Endodermal cell (in vitro differentiated cells): Measurements from ENCODE around the gene PTPRQ. TPM values are rescaled to one million over a fixed set of nuclear protein-coding genes. Genes with fewer than 3 reads are reported as not detected.

Experiments
- DNase-seq: peaks from one replicate; pipeline ENCODE4 v3.0.0-alpha.2; 2017
- H3K27ac ChIP-seq: 2 replicates; pipeline ENCODE4 v1.5.1; 2013; ENCODE audit warnings: mild to moderate bottlenecking, low read depth, low read length, moderate library complexity
- H3K27me3 ChIP-seq: 2 replicates; pipeline ENCODE4 v1.6.1; 2013; ENCODE audit warnings: mild to moderate bottlenecking, low read length, moderate library complexity; ENCODE audit not compliant: insufficient read depth, control insufficient read depth, poor library complexity, severe bottlenecking
- H3K36me3 ChIP-seq: 2 replicates; pipeline ENCODE4 v1.7.0; 2013; ENCODE audit warnings: mild to moderate bottlenecking, low read length, moderate library complexity; ENCODE audit not compliant: control insufficient read depth, insufficient read depth
- H3K4me1 ChIP-seq: one replicate; pipeline ENCODE4 v1.7.0; 2013; ENCODE audit warnings: low read length; ENCODE audit not compliant: control insufficient read depth, insufficient read depth
- H3K4me3 ChIP-seq: 2 replicates; pipeline ENCODE4 v1.5.1; 2013; ENCODE audit warnings: mild to moderate bottlenecking, low read length, moderate library complexity
- H3K9ac ChIP-seq: 2 replicates; pipeline ENCODE4 v1.6.1; 2013; ENCODE audit warnings: mild to moderate bottlenecking, low read length, moderate library complexity; ENCODE audit not compliant: poor library complexity, severe bottlenecking; ENCODE audit errors: extremely low read depth
- H3K9me3 ChIP-seq: 2 replicates; pipeline ENCODE4 v1.6.1; 2013; ENCODE audit warnings: mild to moderate bottlenecking, low read length, moderate library complexity; ENCODE audit not compliant: control insufficient read depth
- H3K27ac Mint-ChIP-seq: 2 replicates; pipeline ENCODE4 v1.8.0; 2020; ENCODE audit warnings: mixed read lengths
- H3K27me3 Mint-ChIP-seq: 2 replicates; pipeline ENCODE4 v1.8.0; 2021; ENCODE audit warnings: mild to moderate bottlenecking, mixed read lengths; ENCODE audit not compliant: insufficient read depth
- H3K36me3 Mint-ChIP-seq: 2 replicates; pipeline ENCODE4 v1.8.0; 2020; ENCODE audit warnings: low read depth, mixed read lengths
- H3K4me1 Mint-ChIP-seq: 2 replicates; pipeline ENCODE4 v1.8.0; 2020; ENCODE audit warnings: mixed read lengths
- H3K4me3 Mint-ChIP-seq: 2 replicates; pipeline ENCODE4 v1.8.0; 2020; ENCODE audit warnings: mild to moderate bottlenecking, moderate library complexity, mixed read lengths
- H3K9me3 Mint-ChIP-seq: 2 replicates; pipeline ENCODE4 v1.8.0; 2020; ENCODE audit warnings: mild to moderate bottlenecking, mixed read lengths
- WGBS, 2 experiments: methylation state at CpG; one replicate each; pipeline versions ENCODE4 v1.1.5 to v1.1.7; 2013; ENCODE audit warnings: missing lambda C conversion rate in 2 of 2, mixed read lengths in 1 of 2; ENCODE audit not compliant: insufficient coverage in 1 of 2, insufficient read length in 1 of 2; 5-methylcytosine and 5-hydroxymethylcytosine counted together
- total RNA-seq, 2 donors: library from RNA; stranded (reverse); fragmentation: NEBNext Ultra II Directional in 1 of 2; extraction: Animal tissue kit (Norgen Biotek cat#: 25700) in 1 of 2; gene quantifications; 2 replicates in 1 of 2; 3 replicates in 1 of 2; pipeline ENCODE4 v1.2.1, GENCODE V29; 2021
- TF ChIP-seq, protein P1 (sequence below): fragments of 200-600 bp; sonication (generic); conservative IDR thresholded peaks from 2 replicates; pipeline ENCODE4 v1.5.0; 2021; ENCODE audit warnings: antibody characterized with exemption, mild to moderate bottlenecking

Gene PTPRQ
- total RNA-seq, 2 donors from 2014 or later, result 0.13 TPM; not detected in 1

DNA sequence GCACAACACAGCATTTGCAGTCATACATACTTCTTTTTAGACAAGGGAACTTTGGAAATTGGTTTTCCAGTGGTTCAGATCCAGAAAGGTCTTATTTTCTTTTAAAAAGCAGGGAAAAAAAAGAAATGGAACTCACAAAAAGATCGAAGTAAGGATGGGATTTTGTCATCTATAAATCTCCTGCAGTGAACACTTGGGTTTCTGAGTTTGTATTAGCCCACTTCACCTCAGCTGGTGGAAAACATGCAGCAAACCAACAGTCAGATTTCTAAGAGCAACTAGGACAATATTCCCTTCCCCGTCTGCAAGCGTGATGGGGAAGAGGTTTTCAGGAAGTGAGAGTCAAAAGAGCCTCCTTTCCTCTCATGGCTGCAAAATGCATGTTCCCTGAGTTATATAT lies 277.3 kb downstream of the PTPRQ start:
- H3K9ac ChIP-seq, result no peak overlapping the region
- no peak overlapping the region for H3K4me3 Mint-ChIP-seq
- H3K4me3 ChIP-seq, result no peak overlapping the region
- H3K4me1 ChIP-seq, result no peaks in the 10 kb centered on the region
- H3K27me3 Mint-ChIP-seq, result peaks cover 22% of the 10 kb centered on the region
- 94 to 100% methylated on average over 3 of the region's 3 CpGs for WGBS, 2 experiments
- H3K36me3 Mint-ChIP-seq, result no peaks in the 10 kb centered on the region
- H3K27me3 ChIP-seq, result no peaks in the 10 kb centered on the region
- H3K36me3 ChIP-seq, result no peaks in the 10 kb centered on the region
- H3K9me3 ChIP-seq, result no peaks in the 10 kb centered on the region
- no peak for DNase-seq
- peaks cover 2% of the 10 kb centered on the region for H3K4me1 Mint-ChIP-seq
- H3K27ac Mint-ChIP-seq, result no peak overlapping the region
- H3K27ac ChIP-seq, result no peak overlapping the region
- TF ChIP-seq, protein P1, sequence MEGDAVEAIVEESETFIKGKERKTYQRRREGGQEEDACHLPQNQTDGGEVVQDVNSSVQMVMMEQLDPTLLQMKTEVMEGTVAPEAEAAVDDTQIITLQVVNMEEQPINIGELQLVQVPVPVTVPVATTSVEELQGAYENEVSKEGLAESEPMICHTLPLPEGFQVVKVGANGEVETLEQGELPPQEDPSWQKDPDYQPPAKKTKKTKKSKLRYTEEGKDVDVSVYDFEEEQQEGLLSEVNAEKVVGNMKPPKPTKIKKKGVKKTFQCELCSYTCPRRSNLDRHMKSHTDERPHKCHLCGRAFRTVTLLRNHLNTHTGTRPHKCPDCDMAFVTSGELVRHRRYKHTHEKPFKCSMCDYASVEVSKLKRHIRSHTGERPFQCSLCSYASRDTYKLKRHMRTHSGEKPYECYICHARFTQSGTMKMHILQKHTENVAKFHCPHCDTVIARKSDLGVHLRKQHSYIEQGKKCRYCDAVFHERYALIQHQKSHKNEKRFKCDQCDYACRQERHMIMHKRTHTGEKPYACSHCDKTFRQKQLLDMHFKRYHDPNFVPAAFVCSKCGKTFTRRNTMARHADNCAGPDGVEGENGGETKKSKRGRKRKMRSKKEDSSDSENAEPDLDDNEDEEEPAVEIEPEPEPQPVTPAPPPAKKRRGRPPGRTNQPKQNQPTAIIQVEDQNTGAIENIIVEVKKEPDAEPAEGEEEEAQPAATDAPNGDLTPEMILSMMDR, result no peak
- H3K9me3 Mint-ChIP-seq, result no peaks in the 10 kb centered on the region
